Vagina (tissue), 2 donors: Measurements from ENCODE around the gene WSCD1. TPM values are rescaled to one million over a fixed set of nuclear protein-coding genes. Genes with fewer than 3 reads are reported as not detected.

Experiments
- DNase-seq, 2 donors: peaks; one replicate each; pipeline ENCODE4 v3.0.0-alpha.2; 2017; ENCODE audit errors: extremely low spot score in 2 of 2
- H3K27ac ChIP-seq: fragments of 200-600 bp; sonication (generic); one replicate; pipeline ENCODE4 v1.5.1; 2019
- H3K27me3 ChIP-seq: fragments of 200-600 bp; sonication (generic); one replicate; pipeline ENCODE4 v1.5.1; 2019
- H3K36me3 ChIP-seq, 2 donors: fragments of 200-600 bp; sonication (generic); one replicate each; pipeline ENCODE4 v1.5.1; 2017 to 2019
- H3K4me1 ChIP-seq: fragments of 200-600 bp; sonication (generic); one replicate; pipeline ENCODE4 v1.5.1; 2019
- H3K4me3 ChIP-seq, 2 donors: fragments of 200-600 bp; sonication (generic); 1 replicate in 1 of 2; 2 replicates in 1 of 2; pipeline ENCODE4 v1.5.1; 2016 to 2019
- H3K9me3 ChIP-seq: fragments of 200-600 bp; sonication (generic); one replicate; pipeline ENCODE4 v1.5.1; 2019
- CTCF ChIP-seq, 3 experiments: fragments of 450-650 bp in 2 of 3; fragments of 200-600 bp in 1 of 3; sonication (generic) in 1 of 3; IDR thresholded peaks; one replicate each; pipeline ENCODE4 v1.5.1; 2017 to 2019; ENCODE audit warnings: antibody characterized with exemption in 3 of 3, mild to moderate bottlenecking in 2 of 3, moderate library complexity in 2 of 3
- POLR2A ChIP-seq, 2 donors: fragments of 450-650 bp; IDR thresholded peaks; one replicate each; pipeline ENCODE4 v1.6.1; 2017; ENCODE audit warnings: antibody characterized with exemption in 2 of 2, mild to moderate bottlenecking in 2 of 2, moderate library complexity in 2 of 2
- POLR2AphosphoS5 ChIP-seq, 2 donors: sonication (generic); formaldehyde crosslinking; IDR thresholded peaks; one replicate each; pipeline ENCODE4 v1.9.0; 2017; ENCODE audit warnings: antibody characterized with exemption in 2 of 2, mild to moderate bottlenecking in 2 of 2, low read depth in 1 of 2; ENCODE audit not compliant: insufficient read depth in 1 of 2
- intact Hi-C: fragments of 100-400 bp; cut with DNase I; formaldehyde crosslinking; loops from one replicate; pipeline ENCODE4 v1.15.1; 2023
- total RNA-seq: library from RNA; depleted of rRNA; stranded (reverse); fragments of >200 nt; gene quantifications from one replicate; pipeline ENCODE4 v1.2.3, GENCODE V29; 2016

Gene WSCD1
- total RNA-seq, 1 donor from 2014 or later = 2.0 TPM

- TF ChIP-seq POLR2AphosphoS5 (IDR thresholded peaks at IDR 0.05; ENCODE audit: insufficient read depth in 1 of 2, low read depth in 1 of 2) = no peak
- no peak for TF ChIP-seq POLR2A (IDR thresholded peaks at IDR 0.05)
- TF ChIP-seq CTCF (IDR thresholded peaks at IDR 0.05) = no peak
- H3K36me3 ChIP-seq = no peaks in the 10 kb centered on the region
- no peak overlapping the region for H3K4me3 ChIP-seq
- H3K27ac ChIP-seq = no peak overlapping the region
- DNase-seq = no peak
- intact Hi-C loops = no loop called here
- no peaks in the 10 kb centered on the region for H3K9me3 ChIP-seq
- no peaks in the 10 kb centered on the region for H3K27me3 ChIP-seq
- H3K4me1 ChIP-seq = no peaks in the 10 kb centered on the region
Observed at GRCh38 chr17:6108987-6109386, 38.8 kb downstream of the WSCD1 start.

GRCh38 chr17:6109536-6109935 is 39.4 kb downstream of the WSCD1 start:
- Histone ChIP-seq H3K27me3 (no peaks in the 10 kb centered on the region), H3K4me3 (no peak overlapping the region), H3K4me1 (no peaks in the 10 kb centered on the region), H3K27ac (no peak overlapping the region), H3K36me3 (no peaks in the 10 kb centered on the region), H3K9me3 (no peaks in the 10 kb centered on the region)
- no peak for DNase-seq
- intact Hi-C loops = no loop called here
- TF ChIP-seq POLR2A (IDR thresholded peaks at IDR 0.05) = no peak
- TF ChIP-seq CTCF (IDR thresholded peaks at IDR 0.05) = no peak
- TF ChIP-seq POLR2AphosphoS5 (IDR thresholded peaks at IDR 0.05; ENCODE audit: insufficient read depth in 1 of 2, low read depth in 1 of 2) = no peak

- Histone ChIP-seq H3K27ac (no peak overlapping the region), H3K4me3 (no peak overlapping the region), H3K4me1 (no peaks in the 10 kb centered on the region), H3K36me3 (no peaks in the 10 kb centered on the region), H3K9me3 (no peaks in the 10 kb centered on the region), H3K27me3 (no peaks in the 10 kb centered on the region)
- DNase-seq = no peak
- intact Hi-C loops = no loop called here
- TF ChIP-seq CTCF (IDR thresholded peaks at IDR 0.05) = no peak
- no peak for TF ChIP-seq POLR2A (IDR thresholded peaks at IDR 0.05)
- TF ChIP-seq POLR2AphosphoS5 (IDR thresholded peaks at IDR 0.05; ENCODE audit: insufficient read depth in 1 of 2, low read depth in 1 of 2) = no peak
Observed at GRCh38 chr17:6110088-6110487, 39.9 kb downstream of the WSCD1 start.

- Histone ChIP-seq H3K9me3 (no peaks in the 10 kb centered on the region), H3K4me1 (no peaks in the 10 kb centered on the region), H3K27ac (no peak overlapping the region), H3K4me3 (no peak overlapping the region), H3K36me3 (no peaks in the 10 kb centered on the region), H3K27me3 (no peaks in the 10 kb centered on the region)
- TF ChIP-seq POLR2A (IDR thresholded peaks at IDR 0.05) = no peak
- no peak for TF ChIP-seq POLR2AphosphoS5 (IDR thresholded peaks at IDR 0.05; ENCODE audit: insufficient read depth in 1 of 2, low read depth in 1 of 2)
- no peak for TF ChIP-seq CTCF (IDR thresholded peaks at IDR 0.05)
- DNase-seq = no peak
- intact Hi-C loops = no loop called here
Observed at GRCh38 chr17:6110592-6110991, 40.4 kb downstream of the WSCD1 start.

- no peak for TF ChIP-seq CTCF (IDR thresholded peaks at IDR 0.05)
- TF ChIP-seq POLR2AphosphoS5 (IDR thresholded peaks at IDR 0.05; ENCODE audit: insufficient read depth in 1 of 2, low read depth in 1 of 2) = no peak
- no peak for TF ChIP-seq POLR2A (IDR thresholded peaks at IDR 0.05)
- DNase-seq = no peak
- intact Hi-C loops = no loop called here
- no peak overlapping the region for H3K4me3 ChIP-seq
- no peaks in the 10 kb centered on the region for H3K9me3 ChIP-seq
- H3K4me1 ChIP-seq = no peaks in the 10 kb centered on the region
- no peaks in the 10 kb centered on the region for H3K27me3 ChIP-seq
- no peak overlapping the region for H3K27ac ChIP-seq
- H3K36me3 ChIP-seq = no peaks in the 10 kb centered on the region
Observed at GRCh38 chr17:6120351-6120750, 50.2 kb downstream of the WSCD1 start.
